ENCODE measurements around the gene ELAVL1.
"Not testable (repeated sequence)": the region's sequence is repeated elsewhere in the genome, so short reads cannot be mapped to it uniquely, and the experiment has no call there.

The ELAVL1 gene

DNA sequence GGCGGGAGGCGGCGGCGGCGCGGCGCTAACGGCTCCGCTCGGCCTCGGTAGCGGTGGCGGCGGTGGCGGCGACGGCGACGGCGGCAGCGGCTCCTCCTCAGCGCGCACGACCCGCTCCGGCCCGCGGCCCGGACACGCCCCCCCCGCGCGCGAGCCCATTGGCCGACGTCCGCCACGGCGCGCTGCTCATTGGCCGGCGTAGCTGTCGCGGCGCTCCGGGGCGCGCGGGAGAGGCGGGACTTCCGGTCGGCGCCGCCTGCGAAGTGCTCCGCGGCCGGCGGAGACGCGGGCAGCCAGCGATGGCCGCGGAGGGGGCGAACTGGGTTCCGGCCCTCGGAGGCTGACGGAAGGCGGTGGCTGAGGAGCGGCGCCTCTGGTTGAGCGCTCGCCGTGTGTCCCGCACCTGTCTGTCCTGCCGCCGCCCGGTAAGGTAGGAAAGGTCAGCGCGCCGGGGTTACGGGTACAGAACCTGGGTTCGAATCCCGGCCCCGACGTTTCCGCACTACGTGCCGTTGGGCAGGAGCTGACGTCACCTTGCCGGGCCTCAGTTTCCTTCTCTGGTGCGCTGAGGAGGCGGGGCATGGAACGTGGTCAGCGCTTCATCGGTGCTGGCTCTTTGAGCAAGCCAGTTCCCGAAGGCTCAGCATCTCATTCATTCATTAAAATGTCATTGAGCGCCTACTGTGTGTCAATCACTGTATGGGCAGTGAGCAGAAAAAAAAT is at the start of gene ELAVL1:
ELAVL1 (minus strand) TSS at position 108 of the 723 bp plus-strand sequence. CDS start 13,826 bp downstream, outside the sequence.
- FAIRE-seq: no peak

DNA sequence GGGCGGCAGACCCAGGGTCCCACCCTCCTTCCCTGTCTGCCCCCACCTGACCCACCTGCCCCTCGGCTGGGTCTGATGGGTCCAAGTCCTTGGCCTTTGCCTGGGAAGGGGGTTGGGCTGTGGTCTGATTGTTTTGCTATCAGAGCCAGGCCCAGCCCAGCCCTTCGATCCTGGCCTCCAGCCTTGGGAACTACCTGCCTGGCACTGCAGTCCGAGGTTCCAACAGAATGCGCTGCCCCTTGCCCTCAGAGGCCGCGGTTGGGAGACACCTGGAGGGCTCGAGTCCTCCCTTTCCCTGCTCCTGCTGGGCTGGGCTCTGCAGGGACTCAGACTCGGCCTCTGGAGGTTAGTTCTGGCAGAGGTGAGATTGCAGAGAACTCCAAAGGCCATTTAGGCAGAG is 48.7 kb upstream of the ELAVL1 start:
- FAIRE-seq: no peak

DNA sequence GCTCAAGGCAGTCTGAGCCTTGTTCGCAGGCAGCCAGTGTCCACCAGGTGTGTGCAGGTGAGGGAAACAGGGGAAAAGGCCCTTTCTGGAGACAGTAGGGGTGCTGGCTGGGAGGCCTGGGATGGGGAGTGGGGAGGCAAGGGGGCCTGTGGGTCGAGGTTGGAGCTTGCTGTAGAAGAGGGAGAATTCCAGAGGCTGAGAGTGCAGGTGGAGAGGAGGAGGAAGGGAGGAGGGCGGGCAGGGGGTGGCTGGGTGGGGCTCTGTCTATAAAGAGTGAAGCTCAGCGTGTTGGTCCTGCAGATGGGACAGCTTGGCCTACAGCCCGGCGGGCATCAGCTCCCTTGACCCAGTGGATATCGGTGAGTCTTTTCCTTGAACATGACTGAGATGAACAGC is 47.0 kb upstream of the ELAVL1 start, which contains the start of gene CCL25:
CCL25 (plus strand) TSS at position 297 of the 396 bp plus-strand sequence. CDS start 290 bp downstream, outside the sequence.
- no peak for FAIRE-seq

DNA sequence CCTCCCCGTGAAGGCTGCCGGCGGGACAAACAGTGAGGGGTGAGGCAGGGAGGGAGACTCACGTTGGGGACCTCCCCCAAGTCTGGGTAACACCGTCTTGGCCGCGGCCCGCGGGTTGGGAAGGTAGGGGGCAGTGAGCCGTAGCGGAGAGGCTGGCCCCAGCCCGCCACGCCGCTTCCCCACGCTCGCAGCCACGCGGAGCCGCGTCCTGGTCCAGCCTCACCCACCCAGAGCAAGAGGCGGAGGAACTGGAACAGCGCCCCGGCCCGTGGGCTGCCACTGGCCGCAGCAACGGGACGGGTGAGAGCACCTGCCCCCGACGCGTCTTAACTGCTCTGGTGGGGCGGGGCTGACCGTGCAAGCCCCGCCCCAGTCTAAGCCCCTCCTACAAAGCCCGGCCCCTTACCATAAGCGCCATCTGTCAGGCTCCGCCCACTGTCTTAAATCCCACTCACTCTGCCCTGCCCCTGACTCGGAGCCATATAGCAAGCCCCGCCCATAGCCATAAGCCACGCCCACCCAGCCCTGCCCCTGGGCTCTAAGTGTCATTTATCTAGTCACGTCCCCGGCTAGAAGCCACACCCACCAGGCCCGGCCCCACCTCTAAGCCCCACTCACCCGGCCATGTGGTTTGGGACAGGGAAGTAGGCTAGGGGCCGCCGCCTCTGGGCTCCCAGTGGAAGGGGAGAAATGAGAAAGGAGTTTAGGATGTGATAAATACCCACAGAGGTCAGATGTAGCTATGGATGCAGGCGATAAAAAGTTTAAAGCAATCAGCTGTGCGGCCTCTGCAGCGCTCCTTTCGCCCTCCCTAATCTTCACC is 45.0 kb upstream of the ELAVL1 start:
- FAIRE-seq: no peak

GRCh38 chr19:8046569-8047165 is 41.2 kb upstream of the ELAVL1 start:
- no peak for FAIRE-seq

DNA sequence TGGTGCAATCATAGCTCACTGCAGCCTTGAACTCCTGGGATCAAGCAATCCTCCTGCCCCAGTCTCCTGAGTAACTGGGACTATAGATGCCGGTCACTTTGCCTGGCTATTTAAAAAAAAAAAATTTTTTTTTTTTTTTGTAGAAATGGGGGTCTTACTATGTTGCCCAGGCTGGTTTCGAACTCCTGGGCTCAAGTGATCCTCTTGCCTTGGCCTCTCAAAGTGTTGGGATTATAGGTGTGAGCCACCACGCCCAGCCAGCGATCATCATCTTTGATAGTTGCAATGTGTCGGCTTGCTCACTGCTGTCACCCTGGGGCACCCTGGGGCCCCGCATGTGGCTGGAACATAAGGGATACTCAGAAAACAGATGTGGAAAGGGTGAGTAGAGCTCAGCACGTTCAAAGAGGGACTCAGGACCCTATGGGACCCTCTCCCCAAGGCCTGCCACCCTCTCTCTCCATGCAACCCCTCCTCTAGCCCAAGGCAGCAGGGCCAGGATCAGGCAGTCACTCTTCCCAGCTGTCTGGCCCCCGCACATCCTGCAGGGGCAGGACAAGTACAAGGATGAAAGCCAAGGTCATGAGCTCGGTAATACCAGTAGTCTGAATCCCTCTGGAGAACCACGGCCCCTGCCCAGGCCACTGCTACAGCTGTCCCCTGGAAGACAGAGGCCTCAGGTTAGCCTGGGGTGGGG is 40.6 kb upstream of the ELAVL1 start:
- FAIRE-seq: no peak

DNA sequence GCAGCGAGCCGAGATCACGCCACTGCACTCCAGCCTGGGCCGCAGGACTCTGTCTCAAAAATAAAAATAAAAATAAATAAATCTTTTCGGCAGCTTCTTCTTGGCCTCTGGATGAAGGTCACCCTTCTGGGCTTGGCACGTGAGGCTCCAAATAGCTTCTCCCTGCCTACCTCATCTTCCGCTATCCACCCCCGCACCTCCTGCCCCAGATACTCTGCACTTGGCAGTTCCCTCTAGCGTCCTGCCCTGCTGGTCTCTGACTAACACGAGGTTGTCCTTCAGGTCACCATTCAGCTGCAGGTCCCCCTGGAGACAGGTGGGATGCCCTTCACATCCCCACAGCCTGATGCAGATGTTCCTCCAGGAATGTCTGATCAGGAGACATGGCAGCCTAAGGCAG is 38.6 kb upstream of the ELAVL1 start:
- FAIRE-seq: no peak

DNA sequence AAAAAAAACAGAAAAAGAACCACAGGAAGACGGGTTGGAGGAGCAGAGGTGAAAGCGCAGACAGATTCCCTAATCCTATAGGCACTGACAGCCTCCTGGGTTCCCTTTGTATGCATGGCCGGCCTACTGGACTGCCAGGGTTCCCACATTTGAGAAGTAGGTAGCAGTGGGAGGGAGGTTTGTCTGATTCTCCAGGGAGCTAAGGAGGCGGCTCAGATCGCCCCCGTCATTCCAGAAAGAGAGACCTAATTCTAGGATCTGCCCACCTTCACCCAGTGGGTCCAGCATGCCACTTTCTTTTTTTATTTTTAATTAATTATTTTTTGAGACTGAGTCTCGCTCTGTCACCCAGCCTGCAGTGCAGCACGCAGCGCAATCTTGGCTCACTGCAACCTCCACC is 37.5 kb upstream of the ELAVL1 start:
- FAIRE-seq: no peak

DNA sequence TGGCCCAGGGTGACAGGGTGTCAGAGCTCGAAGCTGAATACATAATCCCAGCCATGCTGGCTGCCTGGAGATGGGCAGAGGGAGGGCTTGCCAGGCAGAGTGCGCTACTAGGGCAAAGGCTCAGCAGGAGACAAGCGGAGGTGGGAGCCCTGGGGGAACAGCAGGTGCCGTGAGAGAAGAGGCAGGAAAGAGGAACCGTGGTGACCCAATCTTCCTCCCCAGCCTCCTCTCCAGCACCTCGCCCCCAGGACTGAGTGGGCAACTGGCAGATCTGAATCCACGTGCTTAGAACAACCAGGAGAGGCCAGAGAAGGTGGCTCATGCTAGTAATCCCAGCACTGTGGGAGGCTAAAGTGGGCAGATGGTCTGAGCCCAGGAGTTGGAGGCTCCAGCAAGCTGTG is 36.1 kb upstream of the ELAVL1 start:
- FAIRE-seq: no peak

DNA sequence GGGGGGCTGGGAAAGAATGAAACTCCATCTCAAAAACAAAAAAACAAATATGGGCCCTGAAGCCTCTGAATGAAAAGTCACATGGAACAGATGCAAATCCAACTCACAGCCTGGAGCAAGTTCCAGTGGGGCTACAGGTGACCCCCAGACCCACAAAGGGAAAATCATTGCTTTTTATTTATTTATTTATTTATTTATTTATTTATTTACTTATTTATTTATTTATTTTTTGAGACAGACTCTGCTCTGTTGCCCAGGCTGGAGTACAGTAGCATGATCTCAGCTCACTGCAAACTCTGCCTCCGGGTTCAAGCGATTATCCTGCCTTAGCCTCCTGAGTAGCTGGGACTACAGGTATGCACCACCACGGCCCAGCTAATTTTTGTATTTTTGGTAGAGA is 33.8 kb upstream of the ELAVL1 start:
- no peak for FAIRE-seq

- no peak for FAIRE-seq
Measured at GRCh38 chr19:8038815-8039214, 33.4 kb upstream of the ELAVL1 start.

DNA sequence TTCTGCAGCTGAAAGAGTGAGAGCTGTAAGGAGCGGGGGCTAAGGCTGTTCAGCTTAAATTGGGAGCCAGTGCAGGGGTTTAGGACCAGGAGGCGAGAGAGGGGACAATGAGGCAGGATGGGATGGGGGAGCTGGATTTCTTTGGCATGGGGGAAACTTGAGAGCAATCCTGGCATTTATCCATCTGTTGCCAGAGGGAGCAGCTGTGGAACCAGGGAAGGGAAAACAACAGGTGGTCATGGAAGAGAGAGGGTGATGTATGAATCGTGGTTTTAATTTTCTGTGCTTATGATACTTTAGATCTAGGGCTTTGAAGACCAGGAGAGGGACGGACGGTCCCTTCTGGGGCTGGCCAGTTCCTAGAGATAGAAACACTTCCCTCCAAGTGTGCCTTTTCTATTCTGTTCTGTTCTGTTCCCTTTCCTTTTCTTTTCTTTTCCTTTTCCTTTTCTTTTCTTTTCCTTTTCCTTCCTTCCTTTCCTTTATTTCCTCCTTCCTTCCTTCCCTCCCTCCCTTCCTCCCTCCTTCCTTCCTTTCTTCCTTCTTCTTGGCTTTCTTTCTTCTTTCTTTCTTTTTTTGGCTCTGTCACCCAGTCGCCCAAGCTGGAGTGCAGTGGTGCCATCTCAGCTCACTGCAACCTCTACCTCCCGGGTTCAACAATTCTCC is 31.1 kb upstream of the ELAVL1 start:
- FAIRE-seq: no peak

GRCh38 chr19:8034178-8034525 is 28.7 kb upstream of the ELAVL1 start:
- no peak for FAIRE-seq

- FAIRE-seq: not testable (repeated sequence)
Measured at GRCh38 chr19:8033287-8034177, 28.1 kb upstream of the ELAVL1 start.

GRCh38 chr19:8030960-8031359 is 25.5 kb upstream of the ELAVL1 start:
- FAIRE-seq: no peak

GRCh38 chr19:8028951-8029491 is 23.6 kb upstream of the ELAVL1 start:
- FAIRE-seq: no peak

DNA sequence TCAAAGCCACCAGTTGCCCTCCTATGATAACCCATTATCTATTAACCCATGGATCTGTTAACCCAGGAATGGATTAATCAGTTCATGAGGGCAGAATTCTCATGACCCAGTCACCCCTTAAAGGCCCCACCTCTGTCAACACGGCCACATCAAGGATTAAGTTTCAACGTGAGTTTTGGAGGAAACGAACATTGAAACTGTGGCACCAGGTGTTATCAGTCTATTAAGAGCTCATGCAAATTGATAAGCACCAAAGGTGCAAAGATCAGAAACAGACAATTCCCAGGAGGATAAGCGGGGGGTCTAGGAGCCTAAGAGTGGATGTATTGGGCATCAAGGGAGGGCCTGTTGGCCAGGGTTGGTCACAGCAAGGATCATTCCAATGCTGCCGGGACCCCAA is 19.9 kb upstream of the ELAVL1 start:
- no peak for FAIRE-seq

GRCh38 chr19:8024256-8024655 is 18.8 kb upstream of the ELAVL1 start:
- not testable (repeated sequence) for FAIRE-seq

DNA sequence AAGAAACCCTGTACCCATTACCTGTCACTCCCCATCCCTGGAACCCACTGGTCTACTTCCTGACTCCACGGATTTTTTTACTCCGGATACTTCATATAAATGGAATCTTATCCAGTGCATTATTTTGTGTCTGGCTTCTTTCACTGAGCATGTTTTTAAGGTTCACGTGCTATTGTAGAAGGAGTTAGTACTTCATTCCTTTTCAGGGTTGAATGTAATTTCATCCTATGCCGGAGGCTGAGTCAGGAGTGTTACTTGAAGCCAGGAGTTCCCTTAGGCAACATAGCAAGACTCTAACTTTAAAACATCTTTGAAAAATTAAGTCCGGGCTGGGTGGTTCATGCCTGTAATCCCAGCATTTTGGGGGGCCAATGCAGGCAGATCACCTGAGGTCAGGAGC is 17.9 kb upstream of the ELAVL1 start:
- FAIRE-seq: no peak

DNA sequence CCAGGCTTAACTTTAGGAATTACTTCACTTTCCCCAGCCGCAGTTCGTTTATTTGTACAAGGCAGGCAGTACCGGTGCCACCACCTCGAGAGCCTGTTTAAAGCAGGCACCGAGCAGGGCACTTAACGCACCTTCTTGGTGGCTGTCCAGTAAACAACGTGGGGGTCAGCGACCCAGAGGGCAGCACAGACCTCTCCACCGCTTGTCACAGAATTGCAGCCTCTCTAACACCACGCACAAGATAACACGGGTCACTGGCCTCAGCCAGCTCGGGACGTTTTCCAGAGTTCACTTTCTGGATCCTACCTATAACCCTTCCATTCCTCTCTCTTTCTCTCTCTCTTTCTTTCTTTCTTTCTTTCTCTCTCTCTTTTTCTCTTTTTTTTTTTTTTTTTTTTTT is 16.8 kb upstream of the ELAVL1 start:
- FAIRE-seq: no peak

- FAIRE-seq: no peak
Measured at GRCh38 chr19:8021374-8021773, 15.9 kb upstream of the ELAVL1 start.
